ENCODE data around the gene SGMS1.

DNA sequence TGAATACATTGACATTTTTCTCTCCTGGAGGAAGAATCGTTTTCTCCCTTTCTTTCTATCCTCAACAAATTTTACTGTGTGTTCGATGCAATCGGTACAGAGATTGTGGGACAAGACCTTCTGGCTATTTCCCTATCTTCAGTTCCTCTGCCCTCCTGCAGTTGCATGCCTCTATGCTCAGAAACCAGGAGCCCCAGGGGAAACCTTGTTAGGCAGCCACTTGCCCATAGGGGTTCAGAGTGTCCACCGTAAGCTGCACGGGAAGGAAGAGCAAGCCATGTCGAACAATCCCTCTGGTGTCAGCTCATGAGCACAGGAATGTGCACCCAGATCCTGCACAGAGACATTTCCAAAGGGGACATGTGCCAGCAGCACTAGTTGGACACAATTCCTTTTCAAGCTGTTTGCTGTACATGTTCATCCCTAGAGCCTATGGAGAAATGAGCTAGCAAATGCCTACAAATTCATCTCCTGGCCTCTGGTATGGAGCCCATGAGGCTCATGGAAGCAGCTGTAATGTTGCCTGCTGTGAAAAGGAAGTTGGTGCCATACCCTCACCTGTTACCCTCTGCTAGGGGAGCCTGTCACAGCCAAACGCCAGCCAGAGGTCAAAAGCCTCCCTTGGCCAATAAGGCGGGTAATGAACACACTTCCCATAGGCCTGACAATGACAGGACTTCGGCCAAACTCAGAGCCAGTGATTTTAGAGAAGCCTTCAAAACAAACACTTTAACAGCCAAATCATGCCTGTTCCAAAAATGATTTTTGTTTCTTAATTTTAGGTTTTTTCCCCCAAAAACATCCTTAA, 336.6 kb downstream of the SGMS1 start:
- TF ChIP-seq ARNTL (CRISPR knock-in tag; IDR thresholded peaks at IDR 0.05; ENCODE audit: borderline replicate concordance, low read depth) (no peak), RARB (CRISPR knock-in tag; IDR thresholded peaks at IDR 0.05) (no peak), ZC3H10 (CRISPR knock-in tag; IDR thresholded peaks at IDR 0.05) (no peak), OSR1 (CRISPR knock-in tag; IDR thresholded peaks at IDR 0.05) (no peak), CSDC2 (CRISPR knock-in tag; IDR thresholded peaks at IDR 0.05) (no peak), TCF4 (CRISPR knock-in tag; IDR thresholded peaks at IDR 0.05; ENCODE audit: borderline replicate concordance) (no peak), ZFP30 (CRISPR knock-in tag; IDR thresholded peaks at IDR 0.05) (no peak), BACH2 (CRISPR knock-in tag; IDR thresholded peaks at IDR 0.05; ENCODE audit: borderline replicate concordance) (no peak)
- TF ChIP-seq, protein P1, sequence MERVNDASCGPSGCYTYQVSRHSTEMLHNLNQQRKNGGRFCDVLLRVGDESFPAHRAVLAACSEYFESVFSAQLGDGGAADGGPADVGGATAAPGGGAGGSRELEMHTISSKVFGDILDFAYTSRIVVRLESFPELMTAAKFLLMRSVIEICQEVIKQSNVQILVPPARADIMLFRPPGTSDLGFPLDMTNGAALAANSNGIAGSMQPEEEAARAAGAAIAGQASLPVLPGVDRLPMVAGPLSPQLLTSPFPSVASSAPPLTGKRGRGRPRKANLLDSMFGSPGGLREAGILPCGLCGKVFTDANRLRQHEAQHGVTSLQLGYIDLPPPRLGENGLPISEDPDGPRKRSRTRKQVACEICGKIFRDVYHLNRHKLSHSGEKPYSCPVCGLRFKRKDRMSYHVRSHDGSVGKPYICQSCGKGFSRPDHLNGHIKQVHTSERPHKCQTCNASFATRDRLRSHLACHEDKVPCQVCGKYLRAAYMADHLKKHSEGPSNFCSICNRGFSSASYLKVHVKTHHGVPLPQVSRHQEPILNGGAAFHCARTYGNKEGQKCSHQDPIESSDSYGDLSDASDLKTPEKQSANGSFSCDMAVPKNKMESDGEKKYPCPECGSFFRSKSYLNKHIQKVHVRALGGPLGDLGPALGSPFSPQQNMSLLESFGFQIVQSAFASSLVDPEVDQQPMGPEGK (CRISPR knock-in tag; IDR thresholded peaks at IDR 0.05; ENCODE audit: borderline replicate concordance) = no peak
- TF ChIP-seq, protein P2, sequence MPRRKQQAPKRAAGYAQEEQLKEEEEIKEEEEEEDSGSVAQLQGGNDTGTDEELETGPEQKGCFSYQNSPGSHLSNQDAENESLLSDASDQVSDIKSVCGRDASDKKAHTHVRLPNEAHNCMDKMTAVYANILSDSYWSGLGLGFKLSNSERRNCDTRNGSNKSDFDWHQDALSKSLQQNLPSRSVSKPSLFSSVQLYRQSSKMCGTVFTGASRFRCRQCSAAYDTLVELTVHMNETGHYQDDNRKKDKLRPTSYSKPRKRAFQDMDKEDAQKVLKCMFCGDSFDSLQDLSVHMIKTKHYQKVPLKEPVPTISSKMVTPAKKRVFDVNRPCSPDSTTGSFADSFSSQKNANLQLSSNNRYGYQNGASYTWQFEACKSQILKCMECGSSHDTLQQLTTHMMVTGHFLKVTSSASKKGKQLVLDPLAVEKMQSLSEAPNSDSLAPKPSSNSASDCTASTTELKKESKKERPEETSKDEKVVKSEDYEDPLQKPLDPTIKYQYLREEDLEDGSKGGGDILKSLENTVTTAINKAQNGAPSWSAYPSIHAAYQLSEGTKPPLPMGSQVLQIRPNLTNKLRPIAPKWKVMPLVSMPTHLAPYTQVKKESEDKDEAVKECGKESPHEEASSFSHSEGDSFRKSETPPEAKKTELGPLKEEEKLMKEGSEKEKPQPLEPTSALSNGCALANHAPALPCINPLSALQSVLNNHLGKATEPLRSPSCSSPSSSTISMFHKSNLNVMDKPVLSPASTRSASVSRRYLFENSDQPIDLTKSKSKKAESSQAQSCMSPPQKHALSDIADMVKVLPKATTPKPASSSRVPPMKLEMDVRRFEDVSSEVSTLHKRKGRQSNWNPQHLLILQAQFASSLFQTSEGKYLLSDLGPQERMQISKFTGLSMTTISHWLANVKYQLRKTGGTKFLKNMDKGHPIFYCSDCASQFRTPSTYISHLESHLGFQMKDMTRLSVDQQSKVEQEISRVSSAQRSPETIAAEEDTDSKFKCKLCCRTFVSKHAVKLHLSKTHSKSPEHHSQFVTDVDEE (CRISPR knock-in tag; IDR thresholded peaks at IDR 0.05) = no peak
- TF ChIP-seq, protein P3, sequence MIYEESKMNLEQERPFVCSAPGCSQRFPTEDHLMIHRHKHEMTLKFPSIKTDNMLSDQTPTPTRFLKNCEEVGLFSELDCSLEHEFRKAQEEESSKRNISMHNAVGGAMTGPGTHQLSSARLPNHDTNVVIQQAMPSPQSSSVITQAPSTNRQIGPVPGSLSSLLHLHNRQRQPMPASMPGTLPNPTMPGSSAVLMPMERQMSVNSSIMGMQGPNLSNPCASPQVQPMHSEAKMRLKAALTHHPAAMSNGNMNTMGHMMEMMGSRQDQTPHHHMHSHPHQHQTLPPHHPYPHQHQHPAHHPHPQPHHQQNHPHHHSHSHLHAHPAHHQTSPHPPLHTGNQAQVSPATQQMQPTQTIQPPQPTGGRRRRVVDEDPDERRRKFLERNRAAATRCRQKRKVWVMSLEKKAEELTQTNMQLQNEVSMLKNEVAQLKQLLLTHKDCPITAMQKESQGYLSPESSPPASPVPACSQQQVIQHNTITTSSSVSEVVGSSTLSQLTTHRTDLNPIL (CRISPR knock-in tag; IDR thresholded peaks at IDR 0.05; ENCODE audit: low read depth) = no peak

Measured in SK-N-SH treated with all-trans-retinoic acid at 6 μM for 48 hours (cell line).